Common myeloid progenitor, CD34-positive (primary cell): Measurements from ENCODE around the gene STARD13.

Experiments
- CTCF ChIA-PET: fragments of 350-600 bp; sonication (Branson Sonifier 250); formaldehyde crosslinking; loops from one replicate; lab custom pipeline; 2021; ENCODE audit warnings: antibody characterized with exemption; lab: Charles Lee
- POLR2A ChIA-PET: fragments of 350-600 bp; sonication (Branson Sonifier 250); formaldehyde crosslinking; loops from one replicate; lab custom pipeline; 2021; ENCODE audit warnings: antibody characterized with exemption; lab: Charles Lee
- DNase-seq, 3 donors: peaks; one replicate each; pipeline versions ENCODE4 v3.0.0 to v3.0.0-alpha.2; 2013
- H3K27ac ChIP-seq, 2 experiments: 1 replicate in 1 of 2; 2 replicates in 1 of 2; pipeline ENCODE4 v1.7.0; 2013; ENCODE audit warnings: inconsistent platforms in 2 of 2, low read length in 2 of 2, mild to moderate bottlenecking in 2 of 2, low read depth in 1 of 2, moderate library complexity in 1 of 2; ENCODE audit not compliant: severe bottlenecking in 2 of 2, insufficient read depth in 1 of 2, poor library complexity in 1 of 2
- H3K27me3 ChIP-seq, 5 experiments: replicated peaks in 2 of 5; 1 replicate in 3 of 5; 2 replicates in 2 of 5; pipeline versions ENCODE4 v1.6.1 to v1.7.0; 2013; ENCODE audit warnings: low read length in 4 of 5, mild to moderate bottlenecking in 2 of 5, moderate library complexity in 2 of 5, inconsistent platforms in 1 of 5; ENCODE audit not compliant: insufficient read depth in 5 of 5, control insufficient read depth in 4 of 5
- H3K36me3 ChIP-seq, 4 experiments: 1 replicate in 2 of 4; 2 replicates in 2 of 4; pipeline versions ENCODE4 v1.6.1 to v1.7.0; 2013; ENCODE audit warnings: low read length in 3 of 4, control low read depth in 1 of 4, mild to moderate bottlenecking in 1 of 4; ENCODE audit not compliant: control insufficient read depth in 4 of 4, insufficient read depth in 4 of 4
- H3K4me1 ChIP-seq, 4 experiments: 1 replicate in 3 of 4; 2 replicates in 1 of 4; pipeline versions ENCODE4 v1.6.1 to v1.7.1; 2013; ENCODE audit warnings: low read length in 3 of 4, mild to moderate bottlenecking in 3 of 4, control low read depth in 1 of 4, inconsistent platforms in 1 of 4, moderate library complexity in 1 of 4; ENCODE audit not compliant: control insufficient read depth in 4 of 4, insufficient read depth in 4 of 4; ENCODE audit errors: control extremely low read depth in 1 of 4
- H3K4me3 ChIP-seq, 7 experiments: 1 replicate in 4 of 7; 2 replicates in 3 of 7; pipeline versions ENCODE4 v1.5.1 to v1.7.0; 2013; ENCODE audit warnings: mild to moderate bottlenecking in 7 of 7, low read length in 6 of 7, moderate library complexity in 6 of 7, inconsistent platforms in 2 of 7, low read depth in 2 of 7, control low read depth in 1 of 7; ENCODE audit not compliant: insufficient read depth in 4 of 7, control insufficient read depth in 1 of 7; ENCODE audit errors: extremely low read depth in 1 of 7
- H3K9me3 ChIP-seq, 5 experiments: 1 replicate in 4 of 5; 2 replicates in 1 of 5; pipeline versions ENCODE4 v1.6.1 to v1.7.1; 2013; ENCODE audit warnings: low read length in 4 of 5, mild to moderate bottlenecking in 2 of 5, inconsistent platforms in 1 of 5, low read depth in 1 of 5, moderate library complexity in 1 of 5; ENCODE audit not compliant: control insufficient read depth in 4 of 5, insufficient read depth in 2 of 5; ENCODE audit errors: control extremely low read depth in 1 of 5
- WGBS: methylation state at CpG from one replicate; pipeline ENCODE4 v1.1.5; 2013; ENCODE audit not compliant: insufficient coverage; 5-methylcytosine and 5-hydroxymethylcytosine counted together

STARD13 gene

DNA sequence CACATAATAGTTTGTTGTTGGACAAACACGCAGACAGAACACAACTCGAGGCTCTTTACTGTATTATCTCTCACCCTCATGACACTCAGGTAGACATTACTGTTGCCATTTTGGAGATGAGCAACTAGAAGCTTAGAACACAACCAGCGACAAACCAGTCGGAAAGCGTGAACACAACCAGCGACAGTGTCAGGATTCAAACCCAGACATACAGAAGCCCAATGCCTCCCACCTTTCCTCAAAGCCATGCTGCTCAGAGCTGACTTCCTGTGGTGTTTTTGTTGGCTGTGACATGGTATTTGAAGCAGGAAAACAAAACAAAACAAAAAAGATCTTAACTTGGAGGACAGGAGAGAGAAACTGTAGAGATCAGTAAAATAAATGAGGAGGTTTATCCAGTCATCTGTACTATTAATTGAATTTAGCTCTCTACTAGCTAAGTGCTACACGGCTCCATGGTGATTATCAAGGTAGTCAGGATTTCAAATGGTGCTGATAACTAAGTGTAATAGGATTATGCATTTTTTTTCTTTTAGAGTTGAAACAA is 92.1 kb downstream of the STARD13 start:
- POLR2A ChIA-PET: interaction anchor here (0.7 kb wide), 1 partner anchor 470 kb away, joined by 3 read pairs; no protein-coding TSS in a partner anchor
- Histone ChIP-seq H3K4me3 (no peak overlapping the region), H3K4me1 (peaks cover 0 to 2% (median 0%) of the 10 kb centered on the region in 4 experiments), H3K9me3 (no peaks in the 10 kb centered on the region), H3K27me3 (no peaks in the 10 kb centered on the region), H3K27ac (no peak overlapping the region), H3K36me3 (no peaks in the 10 kb centered on the region)
- WGBS: 100% methylated on average over 2 of the region's 7 CpGs
- no peak for DNase-seq
- CTCF ChIA-PET: interaction anchor here (1.0 to 1.3 kb wide), 2 partner anchors 9 to 11 kb away, joined by 4 to 6 read pairs; no protein-coding TSS in a partner anchor

GRCh38 chr13:33191425-33192210 is 93.9 kb downstream of the STARD13 start:
- 100% methylated on average over 2 of the region's 4 CpGs for WGBS
- no peaks in the 10 kb centered on the region for H3K36me3 ChIP-seq
- no peak overlapping the region for H3K27ac ChIP-seq
- H3K27me3 ChIP-seq: no peaks in the 10 kb centered on the region
- POLR2A ChIA-PET: no interaction called here
- H3K9me3 ChIP-seq: no peaks in the 10 kb centered on the region
- peaks cover 3 to 15% (median 7%) of the 10 kb centered on the region in 4 experiments for H3K4me1 ChIP-seq
- CTCF ChIA-PET: no interaction called here
- H3K4me3 ChIP-seq: no peak overlapping the region
- no peak for DNase-seq

- DNase-seq: no peak
- no peaks in the 10 kb centered on the region for H3K27me3 ChIP-seq
- ChIA-PET CTCF (no interaction called here), POLR2A (no interaction called here)
- no peaks in the 10 kb centered on the region for H3K9me3 ChIP-seq
- H3K27ac ChIP-seq: no peak overlapping the region
- 96% methylated on average over 4 of the region's 6 CpGs for WGBS
- H3K4me3 ChIP-seq: no peak overlapping the region
- H3K36me3 ChIP-seq: no peaks in the 10 kb centered on the region
- H3K4me1 ChIP-seq: peaks cover 6 to 22% (median 8%) of the 10 kb centered on the region in 4 experiments
Observed at GRCh38 chr13:33189470-33189869, 96.1 kb downstream of the STARD13 start.

GRCh38 chr13:33188093-33188882 is 97.3 kb downstream of the STARD13 start:
- POLR2A ChIA-PET: no interaction called here
- Histone ChIP-seq H3K9me3 (no peaks in the 10 kb centered on the region), H3K4me3 (no peak overlapping the region), H3K4me1 (peaks cover 6 to 22% (median 8%) of the 10 kb centered on the region in 4 experiments), H3K27ac (no peak overlapping the region), H3K36me3 (no peaks in the 10 kb centered on the region), H3K27me3 (no peaks in the 10 kb centered on the region)
- no peak for DNase-seq
- CTCF ChIA-PET: interaction anchor here (0.6 kb wide), 2 partner anchors 133 to 298 kb away, joined by 3 read pairs; no protein-coding TSS in a partner anchor
- 100% methylated on average over 2 of the region's 4 CpGs for WGBS

DNA sequence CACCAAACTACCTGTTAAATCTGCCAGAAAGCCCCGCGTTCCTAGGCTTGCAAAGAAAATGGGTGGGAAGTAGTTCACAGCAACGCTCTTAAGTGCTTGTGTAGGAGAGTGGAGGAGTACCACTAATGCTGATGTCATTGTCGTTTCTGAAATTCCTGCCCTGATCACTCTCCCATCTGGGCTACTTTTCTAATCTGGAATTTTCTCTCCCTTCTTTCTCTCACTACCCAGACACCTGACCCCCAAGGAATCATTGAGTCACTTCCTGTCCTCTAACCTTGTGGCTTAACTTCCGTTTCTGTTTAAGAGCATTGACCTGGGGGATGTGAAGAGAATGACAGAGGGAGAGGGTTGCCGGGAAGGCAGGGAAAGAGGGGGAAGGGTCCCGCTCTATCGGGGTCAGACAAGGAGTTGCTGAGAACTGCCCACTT is 98.7 kb downstream of the STARD13 start:
- DNase-seq: peak; percentile 14 to 57 (median 31)
- no peaks in the 10 kb centered on the region for H3K27me3 ChIP-seq
- POLR2A ChIA-PET: no interaction called here
- peaks cover 0 to 2% (median 0%) of the 10 kb centered on the region in 5 experiments for H3K9me3 ChIP-seq
- H3K4me1 ChIP-seq: peaks cover 6 to 22% (median 8%) of the 10 kb centered on the region in 4 experiments
- CTCF ChIA-PET: no interaction called here
- H3K36me3 ChIP-seq: no peaks in the 10 kb centered on the region
- 0% methylated on average over 1 of the region's 8 CpGs for WGBS
- H3K4me3 ChIP-seq: no peak overlapping the region
- H3K27ac ChIP-seq: no peak overlapping the region

GRCh38 chr13:33185853-33186252 is 99.7 kb downstream of the STARD13 start:
- Histone ChIP-seq H3K4me1 (peaks cover 6 to 22% (median 8%) of the 10 kb centered on the region in 4 experiments), H3K27ac (no peak overlapping the region), H3K4me3 (no peak overlapping the region), H3K36me3 (no peaks in the 10 kb centered on the region), H3K27me3 (no peaks in the 10 kb centered on the region), H3K9me3 (peaks cover 0 to 2% (median 0%) of the 10 kb centered on the region in 5 experiments)
- DNase-seq: no peak
- 96% methylated on average over 4 of the region's 6 CpGs for WGBS
- CTCF ChIA-PET: no interaction called here
- POLR2A ChIA-PET: no interaction called here
